ENCODE data around the gene EXTL2. TPM values are rescaled to one million over a fixed set of nuclear protein-coding genes. Genes with fewer than 3 reads are reported as not detected.

Gene EXTL2, protein sequence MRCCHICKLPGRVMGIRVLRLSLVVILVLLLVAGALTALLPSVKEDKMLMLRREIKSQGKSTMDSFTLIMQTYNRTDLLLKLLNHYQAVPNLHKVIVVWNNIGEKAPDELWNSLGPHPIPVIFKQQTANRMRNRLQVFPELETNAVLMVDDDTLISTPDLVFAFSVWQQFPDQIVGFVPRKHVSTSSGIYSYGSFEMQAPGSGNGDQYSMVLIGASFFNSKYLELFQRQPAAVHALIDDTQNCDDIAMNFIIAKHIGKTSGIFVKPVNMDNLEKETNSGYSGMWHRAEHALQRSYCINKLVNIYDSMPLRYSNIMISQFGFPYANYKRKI
- total RNA-seq (10 to 100 TPM; 11.3 to 37.8 TPM), polyA plus RNA-seq (1 to 10 TPM; 3.9 to 7.4 TPM)
- long read RNA-seq, donor 1, transcript EXTL2-201 (5 exons, 2,835 nt): minor isoform, 9 of 31 reads
- long read RNA-seq, donor 1, transcript EXTL2-202 (5 exons, 3,985 nt): major isoform, 19 of 31 reads
- long read RNA-seq, donor 1, partial matches to known transcripts: 0 of 31 reads
- long read RNA-seq, donor 1, other reads (novel, unspliced or antisense): 0 of 31 reads
- long read RNA-seq, donor 2, transcript EXTL2-202 (5 exons, 3,985 nt): major isoform, 6 of 10 reads
- long read RNA-seq, donor 2, partial matches to known transcripts: 0 of 10 reads
- long read RNA-seq, donor 2, other reads (novel, unspliced or antisense): 0 of 10 reads
- long read RNA-seq, donor 3, transcript EXTL2-202 (5 exons, 3,985 nt): major isoform, 8 of 13 reads
- long read RNA-seq, donor 3, partial matches to known transcripts: 0 of 13 reads
- long read RNA-seq, donor 3, other reads (novel, unspliced or antisense): 0 of 13 reads
- long read RNA-seq, donor 4, transcript EXTL2-202 (5 exons, 3,985 nt): major isoform, 6 of 11 reads
- long read RNA-seq, donor 4, partial matches to known transcripts: 0 of 11 reads
- long read RNA-seq, donor 4, other reads (novel, unspliced or antisense): 0 of 11 reads
- long read RNA-seq, donor 5, transcript EXTL2-202 (5 exons, 3,985 nt): major isoform, 17 of 37 reads
- long read RNA-seq, donor 5, transcript EXTL2-201 (5 exons, 2,835 nt): minor isoform, 9 of 37 reads
- long read RNA-seq, donor 5, partial matches to known transcripts: 6 of 37 reads
- long read RNA-seq, donor 5, other reads (novel, unspliced or antisense): 0 of 37 reads

DNA sequence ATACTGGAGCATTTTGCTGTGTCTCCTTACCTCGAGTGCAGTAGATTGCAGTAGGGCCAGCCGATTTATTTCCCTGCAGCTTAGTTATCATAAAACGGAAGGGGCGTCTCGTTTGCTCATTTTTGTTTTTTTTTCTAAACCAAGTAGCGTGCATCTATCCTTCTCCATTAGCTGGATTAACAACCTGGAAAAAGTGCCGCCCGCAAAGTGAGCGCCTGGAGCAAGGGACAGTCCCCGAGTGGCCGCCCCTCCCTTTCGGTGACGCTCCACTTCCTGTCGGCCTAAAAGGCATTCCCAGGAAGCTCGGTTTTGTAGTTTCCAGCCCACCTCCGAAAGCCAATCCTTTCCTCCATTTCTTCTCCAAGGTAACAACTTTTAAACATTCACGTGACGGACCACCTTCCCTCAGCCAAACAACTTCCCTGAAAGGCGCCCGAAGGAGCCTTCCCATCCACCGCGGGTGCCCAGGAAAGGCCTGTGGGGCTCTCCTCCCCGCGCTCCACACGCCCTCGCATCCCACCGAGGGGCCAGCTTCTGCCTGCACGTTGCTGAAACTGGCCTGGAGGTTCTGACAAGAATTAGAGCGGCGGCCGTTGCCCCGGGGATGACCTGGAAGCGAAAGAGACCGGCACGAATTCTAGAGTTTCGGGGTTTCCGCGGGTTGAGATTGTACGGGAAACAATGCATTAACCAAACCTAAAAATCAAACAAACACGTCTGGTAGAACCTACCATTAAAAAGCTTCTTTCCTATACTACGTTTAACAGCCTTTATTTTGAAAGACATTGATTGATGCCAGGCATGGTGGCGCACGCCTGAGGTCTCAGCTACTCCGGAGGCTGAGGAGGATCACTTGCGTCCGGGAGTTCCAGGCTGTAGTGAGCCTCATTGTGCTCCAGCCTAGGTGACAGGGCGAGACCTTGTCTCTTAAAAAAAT lies at the start of gene EXTL2:
Gene EXTL2 (minus strand): TSS at position 240 of the 937 bp plus-strand sequence. CDS start 6,085 bp downstream, outside the sequence.
- H3K4me3 ChIP-seq: peak within 1 kb of the TSS; percentile 85
- peaks cover 0 to 29% (median 8%) of the 10 kb centered on the region in 5 donors for H3K4me1 ChIP-seq (ENCODE audit: control insufficient read depth in 5 of 5, insufficient read depth in 5 of 5, low read length in 5 of 5)
- TF ChIP-seq, protein P1, sequence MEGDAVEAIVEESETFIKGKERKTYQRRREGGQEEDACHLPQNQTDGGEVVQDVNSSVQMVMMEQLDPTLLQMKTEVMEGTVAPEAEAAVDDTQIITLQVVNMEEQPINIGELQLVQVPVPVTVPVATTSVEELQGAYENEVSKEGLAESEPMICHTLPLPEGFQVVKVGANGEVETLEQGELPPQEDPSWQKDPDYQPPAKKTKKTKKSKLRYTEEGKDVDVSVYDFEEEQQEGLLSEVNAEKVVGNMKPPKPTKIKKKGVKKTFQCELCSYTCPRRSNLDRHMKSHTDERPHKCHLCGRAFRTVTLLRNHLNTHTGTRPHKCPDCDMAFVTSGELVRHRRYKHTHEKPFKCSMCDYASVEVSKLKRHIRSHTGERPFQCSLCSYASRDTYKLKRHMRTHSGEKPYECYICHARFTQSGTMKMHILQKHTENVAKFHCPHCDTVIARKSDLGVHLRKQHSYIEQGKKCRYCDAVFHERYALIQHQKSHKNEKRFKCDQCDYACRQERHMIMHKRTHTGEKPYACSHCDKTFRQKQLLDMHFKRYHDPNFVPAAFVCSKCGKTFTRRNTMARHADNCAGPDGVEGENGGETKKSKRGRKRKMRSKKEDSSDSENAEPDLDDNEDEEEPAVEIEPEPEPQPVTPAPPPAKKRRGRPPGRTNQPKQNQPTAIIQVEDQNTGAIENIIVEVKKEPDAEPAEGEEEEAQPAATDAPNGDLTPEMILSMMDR (IDR thresholded peaks at IDR 0.05; ENCODE audit: control extremely low read depth, extremely low read depth): no peak
- no peaks in the 10 kb centered on the region for H3K27me3 ChIP-seq (ENCODE audit: control insufficient read depth in 3 of 3, insufficient read depth in 3 of 3, low read length in 2 of 3)
- peaks cover 0 to 12% (median 7%) of the 10 kb centered on the region in 4 donors for H3K36me3 ChIP-seq (ENCODE audit: control insufficient read depth in 4 of 4, insufficient read depth in 4 of 4, low read length in 4 of 4)
- DNase-seq: peak; percentile 92 to 94 (median 94)
- ATAC-seq (ENCODE audit: insufficient read depth, low FRiP score): peak; percentile 66
- H3K9ac ChIP-seq (ENCODE audit: insufficient read depth in 1 of 2, low read length in 2 of 2): peak within 1 kb of the TSS; percentile 78 to 94
- WGBS, 2 donors: 0% methylated on average over 47 of the region's 47 CpGs
- peak within 1 kb of the TSS; percentile 91 to 97 for H3K27ac ChIP-seq (ENCODE audit: low read depth in 1 of 2, low read length in 1 of 2)
- peaks cover 0 to 3% (median under 1%) of the 10 kb centered on the region in 4 donors for H3K9me3 ChIP-seq (ENCODE audit: control insufficient read depth in 4 of 4, insufficient read depth in 3 of 4, low read length in 3 of 4)

DNA sequence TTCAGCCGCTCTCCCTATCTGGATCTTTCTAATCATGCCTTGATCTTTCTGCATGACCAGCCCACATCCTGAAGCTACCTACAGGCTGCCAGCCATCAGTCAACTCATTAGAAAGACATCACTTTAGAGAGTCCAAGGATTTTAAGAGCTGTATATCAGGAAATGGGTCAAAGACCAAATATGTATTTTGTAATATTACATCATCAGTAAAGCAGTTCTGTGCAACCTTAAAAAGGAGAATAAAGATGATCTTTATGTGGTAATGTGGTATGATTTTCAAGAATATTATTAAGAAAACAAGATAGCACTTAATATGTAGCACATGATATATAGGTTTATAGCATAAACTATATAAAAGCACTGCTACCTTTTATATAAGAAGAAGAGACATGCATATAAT lies 48.9 kb upstream of the EXTL2 start:
- Histone ChIP-seq H3K27me3 (ENCODE audit: control insufficient read depth in 3 of 3, insufficient read depth in 3 of 3, low read length in 2 of 3) (no peaks in the 10 kb centered on the region), H3K36me3 (ENCODE audit: control insufficient read depth in 4 of 4, insufficient read depth in 4 of 4, low read length in 4 of 4) (peaks cover 3 to 9% (median 7%) of the 10 kb centered on the region in 4 donors), H3K9me3 (ENCODE audit: control insufficient read depth in 4 of 4, insufficient read depth in 3 of 4, low read length in 3 of 4) (no peaks in the 10 kb centered on the region), H3K4me1 (ENCODE audit: control insufficient read depth in 5 of 5, insufficient read depth in 5 of 5, low read length in 5 of 5) (peaks cover 0 to 16% (median 5%) of the 10 kb centered on the region in 5 donors), H3K27ac (ENCODE audit: low read depth in 1 of 2, low read length in 1 of 2) (no peak overlapping the region), H3K9ac (ENCODE audit: insufficient read depth in 1 of 2, low read length in 2 of 2) (no peak overlapping the region), H3K4me3 (no peak overlapping the region)
- ATAC-seq (ENCODE audit: insufficient read depth, low FRiP score) (no peak), DNase-seq (no peak)
- TF ChIP-seq, protein P1 (IDR thresholded peaks at IDR 0.05; ENCODE audit: control extremely low read depth, extremely low read depth): no peak
- WGBS, 2 donors: 89 to 95% methylated on average over 1 of the region's 1 CpG

Measured in lung (tissue), 16 donors.